Prostate gland (tissue), 2 donors: ENCODE results near the gene TRAPPC14. TPM values are rescaled to one million over a fixed set of nuclear protein-coding genes. Genes with fewer than 3 reads are reported as not detected.
A peak's percentile ranks its signal among the peaks of the same experiment; 100 is the strongest.

Experiments used
- DNase-seq: peaks from one replicate; pipeline ENCODE4 v3.0.0-alpha.2; 2019; ENCODE audit warnings: low spot score
- H3K27ac ChIP-seq, 2 donors: fragments of 200-600 bp; sonication (generic); 2 replicates each; pipeline ENCODE4 v1.5.1; 2017 to 2019
- H3K27me3 ChIP-seq: fragments of 200-600 bp; sonication (generic); replicated peaks from 2 replicates; pipeline ENCODE4 v1.5.1; 2019; ENCODE audit not compliant: insufficient read depth
- H3K36me3 ChIP-seq, 2 donors: fragments of 200-600 bp; sonication (generic); 1 replicate in 1 of 2; 2 replicates in 1 of 2; pipeline versions ENCODE4 v1.5.1 to v1.8.1; 2017 to 2019
- H3K4me1 ChIP-seq: fragments of 200-600 bp; sonication (generic); replicated peaks from 2 replicates; pipeline ENCODE4 v1.5.1; 2019
- H3K4me3 ChIP-seq, 2 donors: fragments of 200-600 bp; sonication (generic); 2 replicates each; pipeline ENCODE4 v1.5.1; 2017 to 2019
- H3K9me3 ChIP-seq: fragments of 200-600 bp; sonication (generic); 2 replicates; pipeline ENCODE4 v1.5.1; 2017
- CTCF ChIP-seq, 4 experiments: fragments of 200-600 bp in 2 of 4; fragments of 450-650 bp in 2 of 4; sonication (generic) in 2 of 4; IDR thresholded peaks; 1 replicate in 3 of 4; 2 replicates in 1 of 4; pipeline ENCODE4 v1.5.1; 2016 to 2019; ENCODE audit warnings: antibody characterized with exemption in 4 of 4, mild to moderate bottlenecking in 2 of 4, moderate library complexity in 2 of 4
- POLR2A ChIP-seq: fragments of 450-650 bp; IDR thresholded peaks from one replicate; pipeline ENCODE4 v1.6.1; 2016; ENCODE audit warnings: antibody characterized with exemption, mild to moderate bottlenecking
- POLR2AphosphoS5 ChIP-seq: sonication (generic); formaldehyde crosslinking; IDR thresholded peaks from one replicate; pipeline ENCODE4 v1.6.1; 2017; ENCODE audit warnings: antibody characterized with exemption
- WGBS: methylation state at CpG from one replicate; pipeline ENCODE4 v1.1.5; 2018; 5-methylcytosine and 5-hydroxymethylcytosine counted together
- intact Hi-C: fragments of 100-400 bp; cut with DNase I; formaldehyde crosslinking; loops from one replicate; pipeline ENCODE4 v1.14.2; 2022
- total RNA-seq, 2 donors: library from RNA; depleted of rRNA; stranded (reverse); fragments of >200 nt; gene quantifications; one replicate each; pipeline ENCODE4 v1.1.0, GENCODE V29; 2016

The TRAPPC14 gene
- total RNA-seq, 2 donors from 2014 or later = 21.2 to 43.4 TPM

- Histone ChIP-seq H3K36me3 (peaks cover 0 to 2% of the 10 kb centered on the region in 2 donors), H3K27ac (no peak overlapping the region), H3K9me3 (no peaks in the 10 kb centered on the region), H3K4me1 (no peaks in the 10 kb centered on the region), H3K27me3 (no peaks in the 10 kb centered on the region), H3K4me3 (no peak overlapping the region)
- intact Hi-C loops = no loop called here
- 92% methylated on average over 18 of the region's 18 CpGs for WGBS
- TF ChIP-seq POLR2AphosphoS5 (no peak), CTCF (IDR thresholded peaks at IDR 0.05) (no peak), POLR2A (no peak)
- DNase-seq = no peak
These were observed 1.5 kb upstream of the TRAPPC14 start for GRCh38 chr7:100160067-100160466.

GRCh38 chr7:100159099-100159623, 638 bp upstream of the TRAPPC14 start:
- no peak for TF ChIP-seq POLR2A
- TF ChIP-seq POLR2AphosphoS5 = no peak
- TF ChIP-seq CTCF (IDR thresholded peaks at IDR 0.05) = no peak
- DNase-seq = no peak
- Histone ChIP-seq H3K27ac (peak overlapping the region; percentile 72 to 83), H3K27me3 (no peaks in the 10 kb centered on the region), H3K4me1 (no peaks in the 10 kb centered on the region), H3K36me3 (peaks cover 0 to 4% of the 10 kb centered on the region in 2 donors), H3K9me3 (no peaks in the 10 kb centered on the region), H3K4me3 (peak overlapping the region; percentile 62 to 95)
- intact Hi-C loops = no loop called here
- 67% methylated on average over 7 of the region's 7 CpGs for WGBS

- Histone ChIP-seq H3K27me3 (no peaks in the 10 kb centered on the region), H3K27ac (peak overlapping the region; percentile 72 to 83), H3K9me3 (no peaks in the 10 kb centered on the region), H3K4me1 (no peaks in the 10 kb centered on the region), H3K36me3 (peaks cover 0 to 4% of the 10 kb centered on the region in 2 donors), H3K4me3 (peak overlapping the region; percentile 62 to 95)
- intact Hi-C loops = no loop called here
- no peak for TF ChIP-seq POLR2A
- WGBS = 21% methylated on average over 32 of the region's 32 CpGs
- no peak for DNase-seq
These were observed 942 bp downstream of the TRAPPC14 start for GRCh38 chr7:100157334-100158228.

- Histone ChIP-seq H3K9me3 (no peaks in the 10 kb centered on the region), H3K4me1 (no peaks in the 10 kb centered on the region), H3K36me3 (peaks cover 0 to 4% of the 10 kb centered on the region in 2 donors), H3K27me3 (no peaks in the 10 kb centered on the region), H3K4me3 (no peak overlapping the region), H3K27ac (no peak overlapping the region)
- DNase-seq = no peak
- 75% methylated on average over 5 of the region's 5 CpGs for WGBS
- intact Hi-C loops = no loop called here
- TF ChIP-seq CTCF (IDR thresholded peaks at IDR 0.05) (no peak), POLR2A (no peak), POLR2AphosphoS5 (no peak)
These were observed 1.5 kb downstream of the TRAPPC14 start for GRCh38 chr7:100157069-100157333.

- intact Hi-C loops = no loop called here
- no peaks in the 10 kb centered on the region for H3K27me3 ChIP-seq
- no peak overlapping the region for H3K27ac ChIP-seq
- no peak for DNase-seq
- TF ChIP-seq POLR2AphosphoS5 = no peak
- TF ChIP-seq POLR2A = no peak
- TF ChIP-seq CTCF (IDR thresholded peaks at IDR 0.05) = no peak
- H3K9me3 ChIP-seq = no peaks in the 10 kb centered on the region
- H3K4me1 ChIP-seq = no peaks in the 10 kb centered on the region
- H3K36me3 ChIP-seq = peaks cover 0 to 4% of the 10 kb centered on the region in 2 donors
- H3K4me3 ChIP-seq = no peak overlapping the region
- WGBS = 74% methylated on average over 16 of the region's 16 CpGs
These were observed 2.0 kb downstream of the TRAPPC14 start for GRCh38 chr7:100156331-100157068.
